Measurements from ENCODE around the gene EVX2. TPM values are rescaled to one million over a fixed set of nuclear protein-coding genes. Genes with fewer than 3 reads are reported as not detected.

Gene EVX2
- total RNA-seq, 4 donors from 2014 or later, result not detected

- Histone ChIP-seq H3K27me3 (peaks cover 88% of the 10 kb centered on the region), H3K36me3 (no peaks in the 10 kb centered on the region), H3K27ac (no peak overlapping the region), H3K4me3 (replicated peaks in 1 of 3) (no peak overlapping the region), H3K9me3 (no peaks in the 10 kb centered on the region), H3K4me1 (peaks cover 3 to 28% of the 10 kb centered on the region in 2 donors)
- TF ChIP-seq CTCF (IDR thresholded peaks at IDR 0.05), result no peak
- no peak for TF ChIP-seq POLR2A (IDR thresholded peaks at IDR 0.05)
- intact Hi-C loops (cut with DNase I), result loop anchor here (10.0 kb wide), 1 partner anchor 407 kb away; no protein-coding TSS in a partner anchor
- 4 to 12% methylated on average over 28 to 29 of the region's 31 CpGs for WGBS, 2 donors
- no peak for DNase-seq
These were observed 7.8 kb upstream of the EVX2 start for GRCh38 chr2:176091329-176092258.

GRCh38 chr2:176090862-176091261 lies 7.1 kb upstream of the EVX2 start:
- peaks cover 3 to 24% of the 10 kb centered on the region in 2 donors for H3K4me1 ChIP-seq

GRCh38 chr2:176089843-176090395 lies 6.2 kb upstream of the EVX2 start:
- TF ChIP-seq CTCF (IDR thresholded peaks at IDR 0.05) (no peak), POLR2A (IDR thresholded peaks at IDR 0.05) (no peak)
- no peaks in the 10 kb centered on the region for H3K9me3 ChIP-seq
- no peak for DNase-seq
- no peaks in the 10 kb centered on the region for H3K36me3 ChIP-seq
- H3K27ac ChIP-seq, result no peak overlapping the region
- H3K4me1 ChIP-seq, result peaks cover 3 to 24% of the 10 kb centered on the region in 2 donors
- intact Hi-C loops (cut with DNase I), result loop anchor here (10.0 kb wide), 2 partner anchors 405 to 725 kb away; no protein-coding TSS in a partner anchor
- H3K27me3 ChIP-seq, result peaks cover 90% of the 10 kb centered on the region
- no peak overlapping the region for H3K4me3 ChIP-seq (replicated peaks in 1 of 3)

More at GRCh38 chr2:176090862-176091261, 7.1 kb upstream of the EVX2 start:
- Histone ChIP-seq H3K27ac (no peak overlapping the region), H3K9me3 (no peaks in the 10 kb centered on the region), H3K27me3 (peaks cover 90% of the 10 kb centered on the region), H3K4me3 (replicated peaks in 1 of 3) (no peak overlapping the region), H3K36me3 (no peaks in the 10 kb centered on the region)
- intact Hi-C loops (cut with DNase I), result loop anchor here (10.0 kb wide), 1 partner anchor 406 kb away; no protein-coding TSS in a partner anchor
- WGBS, 2 donors, result 18 to 28% methylated on average over 5 of the region's 5 CpGs
- no peak for DNase-seq
- TF ChIP-seq CTCF (IDR thresholded peaks at IDR 0.05), result no peak
- TF ChIP-seq POLR2A (IDR thresholded peaks at IDR 0.05), result no peak

- TF ChIP-seq CTCF (IDR thresholded peaks at IDR 0.05) (no peak), POLR2A (IDR thresholded peaks at IDR 0.05) (no peak)
- Histone ChIP-seq H3K36me3 (no peaks in the 10 kb centered on the region), H3K9me3 (no peaks in the 10 kb centered on the region), H3K27me3 (peaks cover 88% of the 10 kb centered on the region), H3K4me1 (peaks cover 3 to 24% of the 10 kb centered on the region in 2 donors), H3K27ac (no peak overlapping the region), H3K4me3 (replicated peaks in 1 of 3) (no peak overlapping the region)
- intact Hi-C loops (cut with DNase I), result loop anchor here (10.0 kb wide), 1 partner anchor 724 kb away; no protein-coding TSS in a partner anchor
- WGBS, 2 donors, result 11% methylated on average over 6 of the region's 6 CpGs
- DNase-seq, result no peak
These were observed 5.4 kb upstream of the EVX2 start for GRCh38 chr2:176088937-176089842.

Data from thyroid gland (tissue), 4 donors.